ENCODE data around the gene SLIT3.

DNA sequence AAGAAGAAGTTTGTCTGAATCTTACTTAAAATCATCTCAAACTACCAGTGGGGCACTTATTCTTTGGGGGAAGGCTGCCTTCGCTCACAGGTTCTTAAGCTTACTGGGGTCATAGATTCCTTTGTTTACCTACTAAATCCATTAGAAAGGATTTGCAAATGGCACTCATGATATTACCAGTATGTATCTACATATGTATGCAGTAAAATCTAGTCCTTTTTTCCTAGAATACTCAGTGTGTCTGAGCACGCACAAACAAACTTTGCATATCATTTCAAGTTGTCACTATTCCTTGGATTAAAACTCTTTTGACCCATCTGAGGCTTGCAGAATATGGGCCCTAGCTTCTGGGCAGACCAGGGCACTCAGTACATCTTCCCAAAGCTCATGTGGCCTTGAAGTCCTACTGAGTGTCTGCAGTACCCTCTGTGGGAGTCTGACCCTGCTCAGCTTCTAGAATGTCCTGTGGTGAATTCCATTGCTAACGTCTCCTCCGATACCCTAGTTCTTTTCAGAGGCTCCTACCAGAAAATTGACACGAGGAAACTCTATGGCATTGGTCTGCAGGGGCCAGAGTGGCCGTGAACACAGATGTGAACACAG, 297.9 kb downstream of the SLIT3 start:
- TF ChIP-seq, protein P1, sequence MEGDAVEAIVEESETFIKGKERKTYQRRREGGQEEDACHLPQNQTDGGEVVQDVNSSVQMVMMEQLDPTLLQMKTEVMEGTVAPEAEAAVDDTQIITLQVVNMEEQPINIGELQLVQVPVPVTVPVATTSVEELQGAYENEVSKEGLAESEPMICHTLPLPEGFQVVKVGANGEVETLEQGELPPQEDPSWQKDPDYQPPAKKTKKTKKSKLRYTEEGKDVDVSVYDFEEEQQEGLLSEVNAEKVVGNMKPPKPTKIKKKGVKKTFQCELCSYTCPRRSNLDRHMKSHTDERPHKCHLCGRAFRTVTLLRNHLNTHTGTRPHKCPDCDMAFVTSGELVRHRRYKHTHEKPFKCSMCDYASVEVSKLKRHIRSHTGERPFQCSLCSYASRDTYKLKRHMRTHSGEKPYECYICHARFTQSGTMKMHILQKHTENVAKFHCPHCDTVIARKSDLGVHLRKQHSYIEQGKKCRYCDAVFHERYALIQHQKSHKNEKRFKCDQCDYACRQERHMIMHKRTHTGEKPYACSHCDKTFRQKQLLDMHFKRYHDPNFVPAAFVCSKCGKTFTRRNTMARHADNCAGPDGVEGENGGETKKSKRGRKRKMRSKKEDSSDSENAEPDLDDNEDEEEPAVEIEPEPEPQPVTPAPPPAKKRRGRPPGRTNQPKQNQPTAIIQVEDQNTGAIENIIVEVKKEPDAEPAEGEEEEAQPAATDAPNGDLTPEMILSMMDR (IDR thresholded peaks at IDR 0.05) = no peak
- no peak for TF ChIP-seq POLR2A (IDR thresholded peaks at IDR 0.05)
